Subcutaneous preadipocyte (primary cell): ENCODE data around the gene TENT4A. TPM values are rescaled to one million over a fixed set of nuclear protein-coding genes. Genes with fewer than 3 reads are reported as not detected.

Experiments used
- total RNA-seq: library from RNA; depleted of rRNA; stranded (reverse); fragments of >200 nt; gene quantifications from 2 replicates; pipeline ENCODE4 v1.2.3, GENCODE V29; 2012

Gene TENT4A
- total RNA-seq = 14.3 and 26.2 TPM in 2 replicates

DNA sequence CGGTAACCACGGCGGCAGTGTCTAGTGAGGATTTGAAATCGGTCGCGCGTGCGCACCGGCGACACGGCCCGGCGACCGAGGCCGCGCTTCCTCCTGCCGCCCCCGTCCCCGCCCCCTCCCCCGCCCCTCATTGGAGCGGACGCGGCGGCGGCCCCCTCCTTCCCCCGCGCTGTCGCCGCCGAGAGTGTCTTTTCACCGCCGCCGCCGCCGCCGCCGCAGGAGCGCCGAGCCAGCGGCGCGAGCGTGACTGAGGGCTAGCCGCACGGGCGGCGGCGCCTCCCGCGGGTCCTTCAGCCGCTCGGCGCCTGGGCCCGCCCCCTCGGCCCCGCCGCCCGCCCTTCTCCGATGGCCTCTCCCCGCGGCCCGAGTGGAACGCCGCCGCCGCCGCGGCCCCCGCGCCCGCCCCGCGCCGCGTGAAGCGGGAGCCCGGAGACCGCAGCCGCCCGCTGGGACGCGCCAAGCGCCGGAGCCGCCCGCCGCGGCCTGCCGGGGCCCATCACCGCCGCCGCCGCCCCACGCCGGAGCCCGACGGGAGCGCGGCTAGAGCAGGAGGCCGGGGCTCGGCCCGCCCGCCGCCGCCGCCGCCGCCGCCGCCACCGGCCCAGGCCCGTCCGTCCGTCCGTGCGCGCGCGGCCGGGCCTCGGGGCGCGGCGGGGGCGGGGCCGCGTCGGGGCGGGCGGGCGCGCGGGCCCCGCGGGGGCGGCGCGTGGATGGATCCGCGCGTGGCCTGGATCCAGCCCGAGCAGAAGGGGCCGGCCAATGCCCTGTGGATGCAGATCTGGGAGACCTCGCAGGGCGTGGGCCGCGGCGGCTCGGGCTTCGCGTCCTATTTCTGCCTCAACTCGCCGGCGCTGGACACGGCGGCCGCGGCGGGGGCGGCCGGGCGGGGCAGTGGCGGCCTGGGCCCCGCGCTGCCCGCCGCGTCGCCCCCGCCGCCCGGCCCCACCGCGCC lies at the start of gene TENT4A:
Gene TENT4A, plus strand, starts transcription at position 159 of the 952 bp plus-strand sequence. Its CDS starts 552 bp downstream, at position 711.

Other genes starting within 250 kb of the TENT4A start
- gene NSUN2, start 80.4 kb upstream of the TENT4A start, total RNA-seq = 36.7 and 54.2 TPM in 2 replicates
- 7.3 and 8.2 TPM in 2 replicates for gene SRD5A1, start 80.0 kb upstream of the TENT4A start, total RNA-seq